HL-60 (cell line): ENCODE results near the gene QSOX2.

ENCODE experiments used
- DNase-seq, 2 experiments: peaks; one replicate each; pipeline ENCODE4 v3.0.0-alpha.2; 2010 to 2020; ENCODE audit warnings: low read depth in 1 of 2, low spot score in 1 of 2
- H3K27ac ChIP-seq: fragments of 250-450 bp; sonication (Bioruptor Pico); replicated peaks from 2 replicates; pipeline ENCODE4 v1.5.1; 2020; ENCODE audit warnings: mild to moderate bottlenecking, moderate library complexity
- H3K27me3 ChIP-seq: fragments of 250-450 bp; sonication (Bioruptor Pico); 2 replicates; pipeline ENCODE4 v1.5.1; 2021; ENCODE audit warnings: mild to moderate bottlenecking, moderate library complexity; ENCODE audit not compliant: insufficient read depth, poor library complexity, severe bottlenecking
- H3K4me3 ChIP-seq: replicated peaks from 2 replicates; pipeline ENCODE4 v1.5.1; 2011; ENCODE audit warnings: mild to moderate bottlenecking, control low read depth, low read length; ENCODE audit not compliant: insufficient read depth
- CTCF ChIP-seq: IDR thresholded peaks from one replicate; pipeline ENCODE4 v1.5.1; 2011; ENCODE audit warnings: low read length, control low read depth, inconsistent platforms; ENCODE audit not compliant: insufficient read depth
- POLR2AphosphoS5 ChIP-seq: IDR thresholded peaks from 2 replicates; pipeline ENCODE4 v1.6.1; 2012; ENCODE audit warnings: low read depth
- REST ChIP-seq: IDR thresholded peaks from 2 replicates; pipeline ENCODE4 v1.6.1; 2012; ENCODE audit warnings: low read depth; ENCODE audit not compliant: insufficient replicate concordance
- SPI1 ChIP-seq: IDR thresholded peaks from 2 replicates; pipeline ENCODE4 v1.6.1; 2012; ENCODE audit warnings: low read depth, mild to moderate bottlenecking, borderline replicate concordance

Gene QSOX2

DNA sequence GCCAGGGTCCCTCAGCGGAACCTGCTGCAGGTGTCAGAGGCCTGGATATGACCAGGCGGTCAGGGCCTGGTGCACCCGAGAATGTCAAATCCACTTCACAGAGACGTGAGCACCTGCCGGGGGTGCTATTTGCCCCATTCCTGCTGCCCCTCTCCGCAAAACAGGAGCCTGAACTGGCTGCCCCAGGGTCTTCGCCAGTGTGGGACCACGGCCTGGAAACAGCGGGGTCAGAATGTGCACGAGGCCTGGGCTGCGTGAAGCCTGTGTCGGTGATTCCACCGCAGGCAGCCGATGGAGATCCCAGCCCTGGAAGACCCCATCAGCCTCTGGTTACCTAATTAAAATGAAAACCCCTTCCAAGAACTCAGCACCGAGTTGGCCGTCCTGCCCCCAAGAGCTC lies 85.8 kb downstream of the QSOX2 start:
- Histone ChIP-seq H3K27ac (no peak overlapping the region), H3K27me3 (no peaks in the 10 kb centered on the region), H3K4me3 (no peak overlapping the region)
- TF ChIP-seq CTCF, result no peak
- TF ChIP-seq POLR2AphosphoS5, result no peak
- no peak for TF ChIP-seq REST
- DNase-seq, result no peak

DNA sequence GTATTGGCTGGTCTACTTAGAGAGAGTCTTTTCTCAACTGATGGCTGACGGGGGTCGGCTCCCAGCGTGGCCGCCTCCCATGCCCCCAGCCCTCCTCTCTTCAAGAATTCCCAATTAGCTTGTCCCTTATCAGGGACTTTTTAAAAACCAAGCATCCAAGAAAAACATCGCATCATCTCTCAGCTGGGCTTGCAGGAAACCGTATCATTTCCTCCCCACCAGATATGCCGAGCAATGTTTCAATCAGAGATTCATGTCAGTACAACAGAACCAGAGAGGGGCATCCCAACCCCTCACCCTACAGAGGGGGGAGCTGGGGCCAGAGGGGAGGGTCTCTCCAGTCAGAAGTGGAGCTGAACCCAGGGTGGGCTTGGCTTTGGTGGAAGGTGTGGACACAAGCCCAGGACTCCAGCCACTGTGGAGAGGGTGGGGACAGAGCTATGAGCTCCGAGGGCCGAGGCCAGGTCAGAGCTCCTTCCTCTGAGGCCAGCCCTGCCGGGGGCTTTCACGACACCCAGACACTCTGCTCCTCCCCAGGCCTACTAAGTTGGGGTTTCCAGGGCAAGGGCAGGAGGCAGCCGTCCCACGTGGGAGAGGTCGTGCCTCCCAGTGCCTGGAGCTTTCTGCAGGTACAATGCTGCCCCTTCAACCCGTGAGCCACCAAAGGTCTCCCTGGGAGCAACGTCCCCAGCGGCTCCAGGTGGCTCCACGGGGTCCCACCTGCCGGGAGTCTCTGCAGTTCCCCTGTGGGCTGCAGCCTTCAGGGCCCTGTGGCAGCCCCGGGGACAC lies 87.9 kb downstream of the QSOX2 start:
- H3K27ac ChIP-seq, result no peak overlapping the region
- no peak for TF ChIP-seq SPI1
- no peaks in the 10 kb centered on the region for H3K27me3 ChIP-seq
- H3K4me3 ChIP-seq, result no peak overlapping the region
- DNase-seq, result no peak
